Measurements from ENCODE around the gene TMEM176A.
"Not testable (repeated sequence)": the region's sequence is repeated elsewhere in the genome, so short reads cannot be mapped to it uniquely, and the experiment has no call there.

Gene TMEM176A

GRCh38 chr7:150800581-150801241 lies at the start of gene TMEM176A:
Gene TMEM176A (plus strand): TSS chr7:150800769. CDS start chr7:150801551, 782 bp downstream.
- no peak for DNase-seq (ENCODE audit: low read depth)

- no peak for DNase-seq (ENCODE audit: low read depth)
These were observed 48.9 kb upstream of the TMEM176A start for GRCh38 chr7:150751702-150752101.

GRCh38 chr7:150753239-150753638 lies 47.3 kb upstream of the TMEM176A start:
- DNase-seq (ENCODE audit: low read depth), result no peak

GRCh38 chr7:150753826-150754603 lies 46.6 kb upstream of the TMEM176A start:
- peak; percentile 5 for DNase-seq (ENCODE audit: low read depth)

GRCh38 chr7:150754951-150755350 lies 45.6 kb upstream of the TMEM176A start:
- no peak for DNase-seq (ENCODE audit: low read depth)

GRCh38 chr7:150755473-150756099 lies 45.0 kb upstream of the TMEM176A start:
- no peak for DNase-seq (ENCODE audit: low read depth)

GRCh38 chr7:150756166-150756565 lies 44.4 kb upstream of the TMEM176A start:
- no peak for DNase-seq (ENCODE audit: low read depth)

- no peak for DNase-seq (ENCODE audit: low read depth)
These were observed 43.7 kb upstream of the TMEM176A start for GRCh38 chr7:150756858-150757257.

- no peak for DNase-seq (ENCODE audit: low read depth)
These were observed 41.1 kb upstream of the TMEM176A start for GRCh38 chr7:150759479-150759878.

GRCh38 chr7:150766334-150766709 lies 34.2 kb upstream of the TMEM176A start:
- DNase-seq (ENCODE audit: low read depth), result no peak

- DNase-seq (ENCODE audit: low read depth), result no peak
These were observed 30.8 kb upstream of the TMEM176A start for GRCh38 chr7:150769768-150770167.

- not testable (repeated sequence) for DNase-seq (ENCODE audit: low read depth)
These were observed 26.4 kb upstream of the TMEM176A start for GRCh38 chr7:150774131-150774530.

- no peak for DNase-seq (ENCODE audit: low read depth)
These were observed 22.4 kb upstream of the TMEM176A start for GRCh38 chr7:150778014-150778737.

- DNase-seq (ENCODE audit: low read depth), result peak; percentile 51
These were observed 21.7 kb upstream of the TMEM176A start for GRCh38 chr7:150778738-150779301.

- DNase-seq (ENCODE audit: low read depth), result no peak
These were observed 20.3 kb upstream of the TMEM176A start for GRCh38 chr7:150780292-150780691.

GRCh38 chr7:150781103-150781502 lies 19.5 kb upstream of the TMEM176A start:
- DNase-seq (ENCODE audit: low read depth), result peak; percentile 54

- no peak for DNase-seq (ENCODE audit: low read depth)
These were observed 18.6 kb upstream of the TMEM176A start for GRCh38 chr7:150781961-150782360.

- DNase-seq (ENCODE audit: low read depth), result no peak
These were observed 16.3 kb upstream of the TMEM176A start for GRCh38 chr7:150784120-150784736.

- DNase-seq (ENCODE audit: low read depth), result peak; percentile 19
These were observed 15.6 kb upstream of the TMEM176A start for GRCh38 chr7:150784954-150785353.

GRCh38 chr7:150787321-150788281 lies 13.0 kb upstream of the TMEM176A start:
- DNase-seq (ENCODE audit: low read depth), result peak; percentile 11
